Brain pericyte (primary cell): Measurements from ENCODE around the gene DMGDH.

Experiments
- DNase-seq: peaks from one replicate; pipeline ENCODE4 v3.0.0-alpha.2; 2012; ENCODE audit warnings: low read depth, low spot score

DMGDH gene

GRCh38 chr5:79070350-79070667 lies 835 bp upstream of the DMGDH start:
- DNase-seq = no peak

GRCh38 chr5:79062436-79062835 lies 7.0 kb downstream of the DMGDH start:
- no peak for DNase-seq

- DNase-seq = no peak
Measured at GRCh38 chr5:79059674-79060073, 9.8 kb downstream of the DMGDH start.

GRCh38 chr5:79056847-79057246 lies 12.6 kb downstream of the DMGDH start:
- no peak for DNase-seq

GRCh38 chr5:79055017-79055416 lies 14.5 kb downstream of the DMGDH start:
- no peak for DNase-seq

- DNase-seq = no peak
Measured at GRCh38 chr5:79053321-79053720, 16.2 kb downstream of the DMGDH start.

GRCh38 chr5:79050498-79050897 lies 19.0 kb downstream of the DMGDH start:
- DNase-seq = no peak

- DNase-seq = no peak
Measured at GRCh38 chr5:79048437-79048836, 21.0 kb downstream of the DMGDH start.

GRCh38 chr5:79047199-79047598 lies 22.3 kb downstream of the DMGDH start:
- no peak for DNase-seq

- DNase-seq = no peak
Measured at GRCh38 chr5:79042188-79042587, 27.3 kb downstream of the DMGDH start.

- DNase-seq = no peak
Measured at GRCh38 chr5:79036769-79037168, 32.7 kb downstream of the DMGDH start.

GRCh38 chr5:79035237-79035636 lies 34.2 kb downstream of the DMGDH start:
- DNase-seq = no peak

- DNase-seq = no peak
Measured at GRCh38 chr5:79032782-79033181, 36.7 kb downstream of the DMGDH start.

GRCh38 chr5:79032031-79032695 lies 37.3 kb downstream of the DMGDH start:
- DNase-seq = no peak

GRCh38 chr5:79031485-79031867 lies 38.0 kb downstream of the DMGDH start:
- no peak for DNase-seq

GRCh38 chr5:79030663-79031484 lies 38.6 kb downstream of the DMGDH start:
- DNase-seq = no peak

GRCh38 chr5:79025054-79025472 lies 44.4 kb downstream of the DMGDH start:
- DNase-seq = no peak

- DNase-seq = no peak
Measured at GRCh38 chr5:79023947-79024346, 45.5 kb downstream of the DMGDH start.

GRCh38 chr5:79023348-79023747 lies 46.1 kb downstream of the DMGDH start:
- no peak for DNase-seq

GRCh38 chr5:79022771-79023170 lies 46.7 kb downstream of the DMGDH start:
- no peak for DNase-seq

GRCh38 chr5:79021753-79022152 lies 47.7 kb downstream of the DMGDH start:
- no peak for DNase-seq

- peak; percentile 33 for DNase-seq
Measured at GRCh38 chr5:79020861-79021561, 48.5 kb downstream of the DMGDH start.

GRCh38 chr5:79014631-79015030 lies 54.8 kb downstream of the DMGDH start:
- DNase-seq = no peak
